Nephron progenitor cell (in vitro differentiated cells): ENCODE measurements around the gene PELI1.

Experiments used
- DNase-seq: peaks from one replicate; pipeline ENCODE4 v3.0.0; 2021
- H3K27ac Mint-ChIP-seq: 2 replicates; pipeline ENCODE4 v1.8.0; 2021; ENCODE audit warnings: mild to moderate bottlenecking, moderate library complexity, mixed read lengths
- H3K27me3 Mint-ChIP-seq: 2 replicates; pipeline ENCODE4 v1.8.0; 2021; ENCODE audit warnings: mild to moderate bottlenecking, low read depth, mixed read lengths; ENCODE audit not compliant: poor library complexity
- H3K36me3 Mint-ChIP-seq: 2 replicates; pipeline ENCODE4 v1.8.0; 2021; ENCODE audit warnings: low read depth, mixed read lengths
- H3K4me1 Mint-ChIP-seq: 2 replicates; pipeline ENCODE4 v1.8.0; 2021; ENCODE audit warnings: mixed read lengths
- H3K4me3 Mint-ChIP-seq: 2 replicates; pipeline ENCODE4 v1.8.0; 2021; ENCODE audit warnings: mild to moderate bottlenecking, moderate library complexity, mixed read lengths
- H3K9me3 Mint-ChIP-seq: 2 replicates; pipeline ENCODE4 v1.8.0; 2021; ENCODE audit warnings: mild to moderate bottlenecking, moderate library complexity, mixed read lengths
- TF ChIP-seq, protein P1 (sequence below): fragments of 200-600 bp; sonication (generic); IDR thresholded peaks from 2 replicates; pipeline ENCODE4 v1.5.0; 2021; ENCODE audit warnings: antibody characterized with exemption

PELI1 gene

DNA sequence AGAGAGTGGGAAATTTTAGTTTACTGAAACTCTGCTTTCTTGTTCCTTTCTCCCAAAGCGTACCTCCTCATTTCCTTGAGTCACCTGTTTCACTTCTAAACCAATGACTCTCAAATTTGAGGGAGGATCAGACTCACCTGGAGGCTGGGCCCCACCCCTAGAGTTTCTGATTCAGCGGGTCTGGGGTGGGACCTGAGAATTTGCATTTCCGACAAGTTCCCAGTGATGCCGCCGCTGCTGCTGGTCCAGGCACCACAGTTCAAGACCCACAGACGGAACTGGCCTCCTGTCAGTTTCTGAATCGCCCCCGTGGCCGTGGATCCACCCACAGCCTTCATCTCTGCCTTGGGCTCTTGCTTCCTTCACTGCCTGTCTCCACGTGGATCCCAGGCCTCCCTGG lies 44.9 kb upstream of the PELI1 start:
- H3K4me3 Mint-ChIP-seq, result no peak overlapping the region
- peaks cover 59% of the 10 kb centered on the region for H3K4me1 Mint-ChIP-seq
- H3K27ac Mint-ChIP-seq, result no peak overlapping the region
- no peak for DNase-seq
- H3K36me3 Mint-ChIP-seq, result no peaks in the 10 kb centered on the region
- TF ChIP-seq, protein P1, sequence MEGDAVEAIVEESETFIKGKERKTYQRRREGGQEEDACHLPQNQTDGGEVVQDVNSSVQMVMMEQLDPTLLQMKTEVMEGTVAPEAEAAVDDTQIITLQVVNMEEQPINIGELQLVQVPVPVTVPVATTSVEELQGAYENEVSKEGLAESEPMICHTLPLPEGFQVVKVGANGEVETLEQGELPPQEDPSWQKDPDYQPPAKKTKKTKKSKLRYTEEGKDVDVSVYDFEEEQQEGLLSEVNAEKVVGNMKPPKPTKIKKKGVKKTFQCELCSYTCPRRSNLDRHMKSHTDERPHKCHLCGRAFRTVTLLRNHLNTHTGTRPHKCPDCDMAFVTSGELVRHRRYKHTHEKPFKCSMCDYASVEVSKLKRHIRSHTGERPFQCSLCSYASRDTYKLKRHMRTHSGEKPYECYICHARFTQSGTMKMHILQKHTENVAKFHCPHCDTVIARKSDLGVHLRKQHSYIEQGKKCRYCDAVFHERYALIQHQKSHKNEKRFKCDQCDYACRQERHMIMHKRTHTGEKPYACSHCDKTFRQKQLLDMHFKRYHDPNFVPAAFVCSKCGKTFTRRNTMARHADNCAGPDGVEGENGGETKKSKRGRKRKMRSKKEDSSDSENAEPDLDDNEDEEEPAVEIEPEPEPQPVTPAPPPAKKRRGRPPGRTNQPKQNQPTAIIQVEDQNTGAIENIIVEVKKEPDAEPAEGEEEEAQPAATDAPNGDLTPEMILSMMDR, result no peak
- no peaks in the 10 kb centered on the region for H3K9me3 Mint-ChIP-seq
- peaks cover 3% of the 10 kb centered on the region for H3K27me3 Mint-ChIP-seq

DNA sequence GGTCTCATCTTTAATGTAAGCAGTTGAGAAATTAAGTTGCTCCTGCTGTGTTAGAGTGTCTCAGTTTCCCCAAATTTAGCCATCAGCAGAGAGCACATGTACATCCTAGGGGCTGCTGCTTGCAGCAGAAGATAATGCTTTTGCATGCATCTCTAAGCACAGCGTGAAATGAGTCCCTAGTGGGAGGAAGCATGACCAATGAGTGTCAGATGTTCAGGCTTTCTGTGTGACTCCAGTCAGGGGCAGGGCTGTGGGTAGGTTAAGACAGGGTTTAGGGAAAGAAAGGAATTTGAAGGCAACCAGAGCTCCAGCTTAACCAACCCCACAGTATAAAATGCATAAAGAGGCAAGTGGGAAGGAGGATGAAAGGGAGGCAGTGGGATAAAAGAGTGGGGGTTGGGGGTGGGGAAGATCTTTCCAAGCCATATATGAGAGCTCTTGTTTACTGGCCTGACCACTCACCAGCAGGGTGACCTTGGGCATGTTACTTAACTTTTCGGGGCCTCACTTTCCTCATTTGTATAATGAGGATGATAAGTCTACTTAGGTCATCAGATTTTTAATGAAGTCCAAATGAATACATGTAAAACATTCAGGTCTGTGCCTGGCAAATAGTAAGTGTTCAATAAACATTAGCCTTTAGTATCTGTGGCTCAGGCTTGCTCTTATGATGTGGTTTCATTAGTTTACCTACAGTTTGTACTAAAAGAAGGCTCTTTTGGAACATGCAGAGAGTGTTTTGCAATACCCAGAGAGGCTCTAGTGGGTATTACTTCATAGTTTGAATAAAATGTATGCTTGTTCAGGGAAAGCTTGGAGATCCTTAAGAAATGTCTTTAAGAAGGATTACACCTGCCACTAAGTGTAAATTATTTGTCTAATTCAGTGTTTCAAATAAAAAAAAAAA lies 42.7 kb upstream of the PELI1 start:
- no peaks in the 10 kb centered on the region for H3K36me3 Mint-ChIP-seq
- H3K4me1 Mint-ChIP-seq, result peaks cover 51% of the 10 kb centered on the region
- peaks cover 3% of the 10 kb centered on the region for H3K27me3 Mint-ChIP-seq
- no peak overlapping the region for H3K4me3 Mint-ChIP-seq
- TF ChIP-seq, protein P1, result no peak
- DNase-seq, result peak; percentile 20
- H3K27ac Mint-ChIP-seq, result no peak overlapping the region
- H3K9me3 Mint-ChIP-seq, result no peaks in the 10 kb centered on the region

DNA sequence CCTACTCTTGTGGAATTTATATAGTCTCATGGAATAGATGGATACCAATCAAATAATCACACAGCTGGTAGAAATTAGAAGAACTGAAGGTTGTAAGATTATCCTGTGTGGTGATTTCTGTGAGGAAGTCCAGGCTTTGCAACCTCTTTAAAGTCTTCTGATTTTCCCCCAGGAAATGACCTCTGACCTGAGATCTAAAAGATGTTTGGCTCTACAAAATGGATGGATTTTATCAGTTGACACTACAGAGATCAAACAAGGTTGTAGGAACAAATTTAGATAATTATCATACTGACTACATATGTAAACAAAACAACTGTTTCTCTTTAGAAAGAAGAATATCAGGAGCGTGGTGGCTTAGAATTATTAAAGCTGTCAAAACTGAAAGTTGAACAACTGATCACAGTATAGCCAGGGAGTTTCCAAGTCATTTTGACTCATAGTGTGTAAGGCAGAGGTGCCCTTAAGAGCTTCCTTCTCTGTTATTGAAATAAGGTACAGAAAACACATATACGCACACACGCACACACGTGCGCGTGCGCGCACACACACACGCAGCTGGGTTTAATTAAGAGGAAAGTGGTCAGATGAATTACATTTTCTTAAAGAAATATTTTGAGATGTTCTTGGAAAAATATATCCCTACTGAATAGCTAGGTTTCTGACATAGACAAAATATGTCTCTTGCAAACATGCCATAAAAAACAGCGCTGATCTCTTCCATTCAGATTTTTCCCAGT lies 35.5 kb upstream of the PELI1 start:
- Mint-ChIP-seq H3K36me3 (no peaks in the 10 kb centered on the region), H3K27me3 (no peaks in the 10 kb centered on the region), H3K4me1 (peaks cover 35% of the 10 kb centered on the region), H3K27ac (peak overlapping the region; percentile 3), H3K4me3 (no peak overlapping the region), H3K9me3 (no peaks in the 10 kb centered on the region)
- DNase-seq, result no peak
- TF ChIP-seq, protein P1, result no peak

DNA sequence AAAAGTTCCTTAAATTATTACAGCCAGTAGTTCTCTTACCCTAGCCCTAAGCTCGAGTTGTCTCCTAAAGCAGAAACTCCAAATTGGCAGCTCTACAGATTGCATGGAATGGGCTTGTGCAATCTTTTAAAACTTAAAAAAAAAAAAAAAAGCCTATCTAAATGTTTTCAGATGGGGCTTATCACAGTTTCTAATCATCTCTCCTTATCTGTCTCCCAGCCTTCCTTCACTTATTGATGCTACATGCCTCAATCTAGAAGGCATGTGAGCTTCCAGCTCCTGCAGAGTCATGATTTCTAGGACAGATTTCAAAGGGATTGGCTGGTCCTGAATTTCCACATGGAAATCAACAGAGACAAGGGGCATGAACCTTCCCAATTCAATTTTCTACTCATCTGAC lies 33.1 kb upstream of the PELI1 start:
- peaks cover 49% of the 10 kb centered on the region for H3K4me1 Mint-ChIP-seq
- no peaks in the 10 kb centered on the region for H3K27me3 Mint-ChIP-seq
- H3K27ac Mint-ChIP-seq, result no peak overlapping the region
- H3K9me3 Mint-ChIP-seq, result no peaks in the 10 kb centered on the region
- H3K4me3 Mint-ChIP-seq, result no peak overlapping the region
- TF ChIP-seq, protein P1, result no peak
- DNase-seq, result no peak
- no peaks in the 10 kb centered on the region for H3K36me3 Mint-ChIP-seq

DNA sequence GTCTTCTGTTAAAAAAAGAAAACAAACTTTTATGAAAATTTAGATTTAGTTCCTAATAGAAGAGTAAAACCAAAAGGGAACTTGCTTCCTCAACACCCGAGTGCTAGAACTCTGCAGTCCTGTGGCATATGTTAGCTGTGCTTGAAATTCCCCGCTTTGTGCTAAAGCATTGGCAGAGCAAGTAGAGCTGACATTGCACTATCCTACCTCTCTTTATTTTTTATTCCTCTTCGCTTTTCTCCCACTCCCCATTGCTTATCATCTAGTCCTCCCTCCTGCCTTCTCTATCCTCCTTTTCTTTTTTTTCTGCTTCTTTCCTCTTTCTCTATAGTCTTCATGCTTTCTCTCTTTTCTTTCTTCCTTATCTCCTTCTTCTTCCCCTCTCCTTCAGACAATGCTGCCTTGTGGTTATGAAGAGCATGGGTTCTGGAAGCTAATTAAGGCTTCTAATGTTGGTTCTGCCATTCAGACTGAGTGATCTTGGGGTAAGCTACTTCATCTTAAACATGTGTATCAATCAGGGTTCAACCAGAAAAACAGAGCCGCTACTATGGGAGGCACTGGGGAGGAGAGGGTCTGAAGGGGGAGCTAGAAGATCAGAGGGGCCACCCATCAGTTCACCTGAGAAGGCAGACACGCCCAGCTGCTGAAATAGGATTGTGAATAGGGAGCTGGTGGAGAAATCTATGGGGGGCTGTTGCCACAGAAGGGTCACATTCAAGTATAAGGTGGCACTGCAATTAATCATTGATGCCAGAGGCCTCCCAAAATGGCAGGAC lies 31.4 kb upstream of the PELI1 start:
- no peak for DNase-seq
- no peaks in the 10 kb centered on the region for H3K27me3 Mint-ChIP-seq
- no peak overlapping the region for H3K4me3 Mint-ChIP-seq
- no peaks in the 10 kb centered on the region for H3K36me3 Mint-ChIP-seq
- peaks cover 43% of the 10 kb centered on the region for H3K4me1 Mint-ChIP-seq
- TF ChIP-seq, protein P1, result no peak
- no peaks in the 10 kb centered on the region for H3K9me3 Mint-ChIP-seq
- H3K27ac Mint-ChIP-seq, result no peak overlapping the region
